Measurements from ENCODE around the gene LYZL4. TPM values are rescaled to one million over a fixed set of nuclear protein-coding genes. Genes with fewer than 3 reads are reported as not detected.
A peak's percentile ranks its signal among the peaks of the same experiment; 100 is the strongest.

LYZL4 gene
- total RNA-seq, 4 donors from 2014 or later, result not detected

GRCh38 chr3:42366550-42366949 is 43.9 kb downstream of the LYZL4 start:
- Histone ChIP-seq H3K36me3 (no peaks in the 10 kb centered on the region), H3K9me3 (peaks cover 0 to 13% (median 0%) of the 10 kb centered on the region in 4 donors), H3K4me3 (no peak overlapping the region), H3K27ac (no peak overlapping the region), H3K27me3 (no peaks in the 10 kb centered on the region), H3K4me1 (peaks cover 0 to 12% (median 0%) of the 10 kb centered on the region in 4 donors)
- no peak for TF ChIP-seq CTCF (IDR thresholded peaks at IDR 0.05)
- TF ChIP-seq EP300 (IDR thresholded peaks at IDR 0.05), result no peak
- no peak for TF ChIP-seq POLR2A (IDR thresholded peaks at IDR 0.05)
- 63 to 64% methylated on average over 3 of the region's 3 CpGs for WGBS, 2 donors
- no peak for DNase-seq (ENCODE audit: low spot score in 2 of 2)

GRCh38 chr3:42357335-42357734 is 53.1 kb downstream of the LYZL4 start:
- TF ChIP-seq EP300 (IDR thresholded peaks at IDR 0.05) (no peak), POLR2A (IDR thresholded peaks at IDR 0.05) (no peak)
- WGBS, 2 donors, result 79 to 88% methylated on average over 1 of the region's 1 CpG
- Histone ChIP-seq H3K4me3 (no peak overlapping the region), H3K4me1 (peaks cover 0 to 6% (median 0%) of the 10 kb centered on the region in 4 donors), H3K9me3 (peaks cover 0 to 7% (median 0%) of the 10 kb centered on the region in 4 donors), H3K36me3 (no peaks in the 10 kb centered on the region), H3K27me3 (no peaks in the 10 kb centered on the region), H3K27ac (no peak overlapping the region)
- DNase-seq (ENCODE audit: low spot score in 2 of 2), result no peak

- no peak for DNase-seq (ENCODE audit: low spot score in 2 of 2)
- Histone ChIP-seq H3K4me3 (no peak overlapping the region), H3K9me3 (peaks cover 0 to 10% (median 0%) of the 10 kb centered on the region in 4 donors), H3K27me3 (no peaks in the 10 kb centered on the region), H3K4me1 (peaks cover 0 to 12% (median 0%) of the 10 kb centered on the region in 4 donors), H3K27ac (no peak overlapping the region), H3K36me3 (no peaks in the 10 kb centered on the region)
- TF ChIP-seq CTCF (IDR thresholded peaks at IDR 0.05), result no peak
These were observed 54.8 kb downstream of the LYZL4 start for GRCh38 chr3:42355612-42356011.

- H3K27me3 ChIP-seq, result no peaks in the 10 kb centered on the region
- H3K9me3 ChIP-seq, result peaks cover 0 to 10% (median 0%) of the 10 kb centered on the region in 4 donors
- no peak for DNase-seq (ENCODE audit: low spot score in 2 of 2)
- H3K4me3 ChIP-seq, result no peak overlapping the region
- H3K27ac ChIP-seq, result no peak overlapping the region
- TF ChIP-seq EP300 (IDR thresholded peaks at IDR 0.05) (no peak), CTCF (IDR thresholded peaks at IDR 0.05) (no peak), POLR2A (IDR thresholded peaks at IDR 0.05) (no peak)
- peaks cover 0 to 12% (median 0%) of the 10 kb centered on the region in 4 donors for H3K4me1 ChIP-seq
- H3K36me3 ChIP-seq, result no peaks in the 10 kb centered on the region
These were observed 56.8 kb downstream of the LYZL4 start for GRCh38 chr3:42353631-42354030.

- Histone ChIP-seq H3K27me3 (no peaks in the 10 kb centered on the region), H3K4me1 (peaks cover 0 to 12% (median 0%) of the 10 kb centered on the region in 4 donors), H3K4me3 (no peak overlapping the region), H3K9me3 (peaks cover 0 to 7% (median 0%) of the 10 kb centered on the region in 4 donors), H3K36me3 (no peaks in the 10 kb centered on the region), H3K27ac (no peak overlapping the region)
- 34 to 47% methylated on average over 2 of the region's 2 CpGs for WGBS, 2 donors
- peak in 1 of 2 donors; percentile 13 for DNase-seq (ENCODE audit: low spot score in 2 of 2)
- TF ChIP-seq POLR2A (IDR thresholded peaks at IDR 0.05) (no peak), CTCF (IDR thresholded peaks at IDR 0.05) (no peak), EP300 (IDR thresholded peaks at IDR 0.05) (no peak)
These were observed 59.2 kb downstream of the LYZL4 start for GRCh38 chr3:42351207-42351606.

Measured in tibial nerve (tissue), 4 donors.